ENCODE data around the gene MALT1. TPM values are rescaled to one million over a fixed set of nuclear protein-coding genes. Genes with fewer than 3 reads are reported as not detected.

The MALT1 gene
- total RNA-seq, 4 donors from 2014 or later, result 25.7 to 34.7 (median 28.3) TPM

Other genes starting within 250 kb of the MALT1 start
- gene ALPK2, start 42.4 kb upstream of the MALT1 start, total RNA-seq, result 1 to 10 TPM in 1 of 4 donors, under 1 TPM in 3; 0.38 to 3.3 (median 0.53) TPM
- gene ZNF532, start 193.4 kb downstream of the MALT1 start, total RNA-seq, result 100 to 1,000 TPM in 1 of 4 donors, 10 to 100 TPM in 2, 1 to 10 TPM in 1; 3.9 to 188 (median 12.7) TPM